GM18907 (cell line): Measurements from ENCODE around the gene C8G.
A peak's percentile ranks its signal among the peaks of the same experiment; 100 is the strongest.

Experiments
- ATAC-seq: cut with Tn5 transposase; IDR thresholded peaks from one replicate; pipeline ENCODE4 v1.9.1; 2021; ENCODE audit warnings: mild to moderate bottlenecking, moderate library complexity; ENCODE audit not compliant: unreplicated experiment

C8G gene

DNA sequence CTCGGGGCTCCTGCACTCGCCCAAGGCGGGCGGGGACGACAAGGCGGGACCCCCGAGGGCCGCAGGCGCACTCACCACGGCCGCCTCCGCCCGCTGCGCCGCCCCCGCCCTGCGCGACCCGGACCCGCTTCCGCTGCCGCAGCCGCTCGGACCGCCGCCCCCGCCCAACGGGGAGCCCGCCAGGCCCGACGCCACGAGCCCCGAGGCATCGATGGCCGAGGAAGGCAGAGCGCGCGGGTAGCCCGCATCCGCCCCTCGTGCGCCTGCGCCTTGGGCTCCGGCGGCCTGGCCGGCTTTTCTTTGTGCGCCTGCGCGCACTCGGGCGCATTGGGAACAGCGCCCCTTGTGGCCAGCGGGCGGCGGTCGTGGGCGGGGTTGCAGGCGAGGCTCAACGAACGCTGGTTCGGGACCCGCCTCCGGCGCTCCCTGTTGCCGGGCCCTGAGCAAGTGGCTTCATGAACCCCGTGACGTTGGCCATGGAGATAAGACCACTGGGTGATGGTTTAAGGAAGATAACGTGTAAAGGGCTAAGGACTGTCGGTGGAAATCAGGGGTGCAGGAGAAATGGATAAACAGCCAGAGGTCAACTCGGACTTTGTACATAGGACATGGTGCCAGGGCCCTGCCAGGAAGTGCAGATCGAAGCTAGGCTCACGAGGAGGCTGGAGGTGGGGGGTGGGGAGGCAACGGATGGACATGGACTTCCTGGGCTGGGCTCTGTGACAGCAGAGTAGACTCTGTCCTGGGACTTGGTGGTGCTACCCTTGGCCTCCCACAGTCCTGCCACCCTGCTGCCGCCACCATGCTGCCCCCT is at the start of gene C8G, which contains the start of gene FBXW5:
TSS of gene C8G (plus strand) at position 725 of the 814 bp plus-strand sequence. CDS start at position 803, 78 bp downstream.
TSS of gene FBXW5 (minus strand) at position 220 of the 814 bp plus-strand sequence. CDS start 655 bp downstream, outside the sequence.
- peak; percentile 70 for ATAC-seq

DNA sequence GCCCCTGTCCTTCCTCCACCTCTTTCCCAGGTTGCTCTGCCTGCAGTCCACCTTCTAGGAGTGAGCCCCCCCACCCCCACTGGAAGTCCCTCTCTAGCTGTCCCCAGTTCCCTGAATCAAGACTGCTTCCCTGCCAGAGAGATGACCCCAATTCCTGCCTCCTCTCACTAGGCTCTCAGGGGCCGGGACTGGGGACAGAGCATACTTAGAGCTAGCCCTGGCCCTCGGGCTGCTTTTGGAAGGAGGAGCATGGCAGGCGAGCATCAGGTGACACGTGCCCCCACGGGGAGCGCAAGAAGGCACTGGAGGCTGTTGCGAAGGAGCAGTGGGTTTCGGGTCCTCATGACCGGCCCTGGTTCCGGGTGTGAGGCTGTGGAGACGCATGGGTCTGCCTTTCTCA is 49.0 kb upstream of the C8G start:
- ATAC-seq: no peak

DNA sequence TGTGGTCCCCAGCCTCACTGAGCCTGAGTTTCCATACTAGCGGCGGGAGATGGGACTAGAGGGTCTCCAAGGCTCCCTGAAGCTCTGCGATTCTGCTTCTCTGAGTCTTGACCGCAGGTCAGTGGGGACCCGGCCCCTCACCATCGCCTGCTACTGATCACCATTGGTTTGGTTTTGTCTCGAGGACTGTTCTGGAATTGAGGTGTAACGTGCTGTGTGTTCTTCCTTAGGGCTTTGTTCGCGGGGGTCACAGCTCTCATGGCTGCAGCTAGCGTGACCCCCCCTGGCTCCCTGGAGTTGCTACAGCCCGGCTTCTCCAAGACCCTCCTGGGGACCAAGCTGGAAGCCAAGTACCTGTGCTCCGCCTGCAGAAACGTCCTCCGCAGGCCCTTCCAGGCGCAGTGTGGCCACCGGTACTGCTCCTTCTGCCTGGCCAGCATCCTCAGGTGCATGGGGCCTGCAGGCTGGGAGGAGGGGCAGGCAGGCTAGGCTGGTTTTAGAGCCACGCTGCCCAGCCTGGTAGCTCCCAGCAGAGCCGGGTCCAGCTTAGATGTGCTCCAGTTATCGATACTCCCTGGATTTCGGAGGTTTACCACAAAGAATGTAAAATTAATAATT is 46.5 kb upstream of the C8G start:
- ATAC-seq: no peak

DNA sequence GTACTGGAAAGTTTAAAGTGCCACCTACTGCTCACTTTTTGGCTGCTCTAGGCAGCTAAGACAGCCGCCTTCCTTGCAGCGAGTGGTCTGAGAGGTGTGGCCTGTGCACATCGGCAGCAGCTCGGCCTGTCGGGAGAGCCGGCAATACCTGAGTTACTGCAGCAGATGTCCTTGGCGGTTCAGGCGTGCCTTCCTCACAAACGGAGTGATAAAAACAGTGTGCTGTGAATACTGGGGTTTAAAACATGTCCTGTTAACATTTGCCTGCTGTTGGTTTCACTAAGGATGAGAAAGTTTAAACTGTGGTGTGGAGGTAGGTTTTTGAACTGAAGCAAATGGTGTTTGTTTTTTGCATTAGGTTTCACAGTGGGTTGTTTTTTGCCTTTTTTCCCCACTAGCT is 45.8 kb upstream of the C8G start:
- peak; percentile 28 for ATAC-seq

DNA sequence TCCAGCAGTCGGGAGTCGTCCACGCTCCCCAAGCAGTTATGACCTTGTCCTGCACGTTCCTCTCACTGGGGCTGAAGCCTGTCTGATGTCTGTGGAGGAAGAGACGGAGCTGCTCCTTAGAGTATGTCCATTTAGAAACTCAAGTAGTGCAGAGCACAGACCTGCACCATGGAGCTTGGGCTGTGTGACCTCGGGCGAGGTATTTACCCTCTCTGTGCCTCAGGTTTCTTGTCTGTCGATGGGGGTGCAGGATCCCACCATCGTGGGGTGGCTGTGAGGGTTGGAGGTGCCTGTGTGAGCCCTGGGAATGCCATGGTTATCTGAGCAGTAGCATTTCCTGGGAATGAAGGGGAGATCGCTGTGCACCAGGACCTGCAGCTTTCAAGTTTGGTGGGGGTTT is 44.5 kb upstream of the C8G start:
- ATAC-seq: no peak

DNA sequence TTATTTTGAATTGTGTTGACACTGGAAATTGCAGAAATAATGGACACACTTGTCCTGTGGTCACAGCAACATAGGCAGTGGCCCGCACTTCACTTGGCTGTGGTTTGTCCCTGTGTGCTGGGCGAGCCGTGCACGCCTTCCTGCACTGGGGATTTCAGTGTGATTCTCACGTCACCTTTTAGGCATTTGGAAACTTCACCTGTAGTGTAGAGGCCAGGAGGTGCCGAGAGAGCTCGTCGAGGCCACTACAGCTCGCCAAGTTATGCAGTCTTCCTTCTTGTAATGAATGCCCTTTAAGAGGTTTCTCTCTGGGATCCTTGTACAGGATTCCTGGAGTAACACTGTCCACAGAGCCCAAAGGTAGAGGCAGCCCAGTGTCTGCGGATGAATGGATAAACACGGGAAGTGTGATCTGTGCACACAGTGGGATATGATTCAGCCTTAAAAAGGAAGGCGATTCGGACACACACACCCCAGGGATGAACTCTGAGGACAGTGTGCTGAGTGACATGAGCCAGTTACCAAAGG is 44.0 kb upstream of the C8G start:
- ATAC-seq: no peak

DNA sequence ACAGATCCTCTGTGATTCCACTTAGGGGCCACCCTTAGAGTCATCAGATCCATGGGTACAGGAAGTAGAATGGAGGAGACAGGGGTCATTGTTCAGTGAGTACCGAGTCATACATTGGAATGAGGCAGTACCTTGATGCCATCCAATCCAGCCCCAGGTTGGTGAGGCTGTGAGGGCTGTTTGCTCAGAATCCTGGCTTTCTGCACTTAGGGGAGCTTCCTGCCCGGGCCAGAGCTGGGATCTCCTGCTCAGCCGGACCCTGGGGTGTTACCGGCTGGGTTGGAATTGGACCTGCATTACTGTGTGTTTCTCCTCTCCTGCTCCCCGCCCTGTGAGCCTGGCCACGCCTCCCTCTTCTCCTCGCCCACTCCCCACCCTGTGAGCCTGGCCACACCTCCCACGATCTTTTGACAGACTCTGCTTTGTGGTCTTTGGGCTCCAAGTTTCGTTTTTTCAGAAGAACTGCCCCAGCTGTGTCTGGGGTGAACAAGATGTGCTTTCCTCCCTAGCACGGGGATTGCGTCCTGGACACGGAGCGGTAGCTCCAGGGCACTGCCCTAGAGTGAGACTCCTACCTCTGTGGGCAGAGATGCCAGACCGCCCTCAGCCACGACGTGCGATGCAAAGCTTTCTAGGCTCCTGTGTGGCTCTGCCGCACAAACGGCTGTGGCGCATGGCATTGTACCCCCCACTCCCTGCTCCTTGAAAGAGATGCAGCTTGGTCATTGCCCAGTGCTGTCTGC is 43.4 kb upstream of the C8G start:
- peak; percentile 59 for ATAC-seq

DNA sequence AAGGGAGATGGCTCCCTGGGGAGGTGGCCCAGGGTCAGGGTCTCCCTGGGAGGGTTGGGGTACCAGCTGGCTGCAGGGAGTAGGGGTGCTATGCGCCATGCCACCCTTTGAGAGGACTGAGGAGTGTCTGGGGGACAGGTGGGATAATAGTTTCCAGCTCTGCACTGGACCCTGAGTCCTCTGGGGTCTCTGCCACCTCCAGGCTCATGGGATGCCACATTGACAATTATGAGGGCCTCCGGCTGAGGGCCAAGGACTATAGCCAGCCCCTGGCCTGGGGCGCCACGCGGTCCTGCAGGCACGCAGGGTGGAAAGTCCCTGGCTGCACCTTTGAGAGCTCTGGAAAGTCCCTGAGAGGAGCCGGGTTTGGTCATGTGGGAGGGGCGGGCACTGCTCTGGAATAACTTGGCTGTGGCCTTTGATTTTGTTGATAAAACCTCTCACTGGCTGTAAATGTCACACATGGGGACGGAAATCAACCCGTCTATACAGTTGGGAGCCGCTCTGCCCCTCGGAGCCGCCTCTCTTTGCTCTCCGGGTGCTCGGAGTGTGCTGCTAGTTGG is 42.7 kb upstream of the C8G start:
- peak; percentile 68 for ATAC-seq

DNA sequence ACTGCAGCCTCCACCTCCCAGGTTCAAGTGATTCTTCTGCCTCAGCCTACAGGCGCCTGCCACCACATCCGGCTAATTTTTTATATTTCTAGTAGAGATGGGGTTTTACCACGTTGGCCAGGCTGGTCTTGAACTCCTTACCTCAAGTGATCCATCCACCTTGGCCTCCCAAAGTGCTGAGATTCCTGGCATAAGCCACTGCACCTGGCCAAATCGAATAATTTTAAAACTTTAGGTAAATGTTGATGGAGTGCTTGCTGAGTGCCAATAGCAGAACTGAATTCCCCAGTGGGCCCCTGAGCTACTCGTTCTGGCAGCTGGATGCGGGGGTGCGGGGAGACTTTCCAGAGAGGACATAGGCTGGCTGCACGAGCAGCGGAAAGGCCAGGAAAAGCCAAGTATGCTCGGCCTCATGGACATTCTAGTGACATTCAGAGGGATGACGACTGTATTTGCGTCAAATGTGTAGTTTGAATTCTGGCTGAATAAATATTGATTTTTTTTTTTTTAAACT is 41.9 kb upstream of the C8G start:
- no peak for ATAC-seq

DNA sequence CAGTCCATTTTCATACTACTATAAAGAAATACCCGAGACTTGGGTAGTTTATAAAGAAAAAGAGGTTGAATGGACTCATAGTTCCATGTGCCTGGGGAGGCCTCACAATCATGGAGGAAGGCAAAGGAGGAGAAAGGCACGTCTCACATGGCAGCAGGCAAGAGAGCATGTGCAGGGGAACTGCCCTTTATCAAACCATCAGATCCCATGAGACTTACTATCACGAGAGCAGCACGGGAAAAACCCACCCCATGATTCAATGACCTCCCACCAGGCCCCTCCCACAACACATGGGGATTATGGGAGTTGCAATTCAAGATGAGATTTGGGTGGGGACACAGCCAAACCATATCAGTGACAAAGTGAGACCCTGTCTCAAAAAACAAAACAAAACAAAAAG is 38.8 kb upstream of the C8G start:
- ATAC-seq: no peak

DNA sequence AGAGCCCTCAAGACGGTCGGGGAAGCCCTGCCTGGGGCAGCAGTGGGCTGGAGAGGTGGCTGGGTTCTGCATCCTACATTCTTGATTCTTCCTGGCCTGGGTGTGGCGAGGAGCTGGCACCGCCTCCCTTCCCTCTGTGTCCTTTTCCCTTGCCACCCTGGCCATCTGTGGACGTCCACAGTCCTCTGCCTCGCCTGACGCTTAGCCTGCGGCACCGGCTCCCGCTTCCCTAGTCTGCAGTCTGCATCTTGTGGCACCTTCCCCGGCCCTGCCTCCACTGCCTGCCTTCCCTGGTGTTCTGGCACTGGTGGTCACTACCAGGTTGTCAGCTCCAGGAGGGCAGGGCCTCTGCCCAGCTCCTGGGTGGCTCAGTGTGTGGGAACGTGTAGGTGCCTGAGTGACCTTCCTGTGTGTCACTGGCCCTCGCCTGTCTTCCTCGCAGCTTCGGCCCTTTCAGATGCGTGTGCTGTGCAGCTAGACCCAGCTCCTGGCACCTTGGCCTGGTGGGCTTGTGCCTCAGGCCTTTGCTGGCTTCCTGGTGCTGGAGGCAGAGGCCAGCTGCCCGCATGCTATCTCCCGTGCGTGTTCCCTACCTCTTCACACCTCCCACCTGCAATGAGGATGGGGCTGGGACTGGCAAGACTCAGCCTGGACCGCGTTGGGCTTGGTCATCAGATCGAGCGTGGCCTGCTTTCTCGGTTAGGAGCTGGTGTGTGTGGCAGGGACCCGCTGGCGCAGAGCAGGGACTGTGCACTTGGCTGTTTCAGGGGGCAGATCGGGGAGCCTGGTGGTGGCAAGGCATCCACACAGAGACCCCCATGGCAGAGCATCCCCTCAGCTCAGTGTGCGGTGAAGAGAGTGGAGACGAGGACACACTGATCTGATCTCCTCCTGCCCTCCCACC is 37.8 kb upstream of the C8G start:
- ATAC-seq: no peak

DNA sequence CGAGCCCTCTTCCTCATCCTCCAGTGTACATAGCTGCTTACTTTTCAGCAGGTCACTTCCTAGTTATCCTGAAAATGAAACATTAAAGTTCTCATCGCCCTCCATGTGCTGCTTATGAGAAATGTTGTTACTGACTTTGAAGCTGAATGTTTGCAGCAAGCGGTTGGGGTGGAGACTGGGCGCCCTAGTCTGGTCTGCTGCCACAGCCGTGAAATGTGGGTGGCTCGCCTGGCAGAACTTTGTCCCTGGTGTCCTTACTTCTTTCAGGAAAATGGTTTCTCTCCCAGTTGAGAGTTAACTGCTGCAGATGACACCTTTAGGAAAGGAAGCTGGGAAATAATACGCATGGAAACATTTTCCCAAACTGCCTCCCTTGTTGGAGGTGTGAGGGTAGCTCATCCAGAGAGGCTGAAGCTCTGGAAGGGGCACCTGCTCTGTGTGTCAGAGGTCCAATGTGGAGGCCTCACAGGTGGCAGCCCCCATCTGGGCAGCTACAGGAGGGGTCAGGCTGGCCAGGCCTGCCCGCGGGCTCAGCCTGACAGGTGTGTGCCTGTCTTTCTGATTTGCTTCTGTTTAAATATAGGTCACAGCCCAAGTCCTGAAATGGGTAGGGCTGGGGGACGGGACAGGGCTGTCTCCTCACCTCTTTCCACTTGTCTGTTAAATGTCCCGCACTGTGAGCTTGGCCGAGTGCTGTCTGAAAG is 34.7 kb upstream of the C8G start:
- ATAC-seq: no peak

DNA sequence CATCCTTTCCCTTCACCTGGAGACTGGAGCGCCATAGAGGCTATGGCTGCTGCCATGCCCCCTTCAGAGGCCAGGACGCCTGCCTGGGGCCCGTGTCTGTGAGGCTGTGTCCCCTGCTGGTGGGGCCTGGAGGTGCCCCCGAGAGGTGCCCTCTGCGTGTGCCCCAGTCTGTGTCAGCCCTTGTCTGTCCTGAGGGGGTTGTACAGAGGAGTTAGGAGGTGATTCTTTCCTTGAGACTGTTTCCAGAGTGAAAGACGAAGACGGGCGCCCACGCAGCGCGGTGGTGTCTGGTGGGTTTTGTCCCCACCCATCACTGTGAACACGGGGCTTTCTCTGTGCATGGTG is 34.2 kb upstream of the C8G start:
- ATAC-seq: no peak

DNA sequence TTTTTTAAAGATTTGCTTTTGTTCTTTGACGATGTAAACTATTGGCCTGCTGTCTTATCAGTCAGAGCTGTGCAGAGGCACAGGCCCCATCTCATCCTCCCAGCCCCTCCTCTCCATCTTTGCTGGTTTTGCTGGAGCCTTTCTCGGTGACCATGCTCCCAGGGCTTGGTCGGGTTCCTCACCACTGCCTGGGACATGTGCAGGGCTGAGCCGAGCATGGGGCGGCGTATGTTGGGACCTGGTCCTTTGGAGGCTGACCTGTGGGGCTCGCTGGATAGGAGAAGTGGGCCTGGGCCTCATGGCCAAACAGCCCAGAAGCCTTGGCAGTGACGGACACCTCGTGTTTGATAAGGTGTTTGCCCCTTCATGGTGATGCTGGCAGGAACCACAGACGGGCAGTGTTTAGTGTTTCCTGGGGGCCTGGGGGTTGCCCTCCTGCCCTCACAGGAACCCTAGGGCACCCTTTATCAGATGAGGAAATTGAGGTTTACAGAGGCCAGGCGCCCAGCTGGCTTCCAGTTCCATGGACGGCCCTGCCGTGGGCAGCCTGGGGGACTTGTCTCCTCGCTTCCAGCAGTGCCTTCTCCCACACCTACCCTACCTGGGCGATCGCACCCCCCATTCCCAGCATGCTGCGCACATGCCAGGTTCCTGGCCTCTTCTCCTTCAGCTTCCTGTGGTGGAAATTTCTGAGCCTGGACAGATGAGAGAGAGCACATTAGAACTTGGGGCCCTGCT is 31.2 kb upstream of the C8G start:
- no peak for ATAC-seq

DNA sequence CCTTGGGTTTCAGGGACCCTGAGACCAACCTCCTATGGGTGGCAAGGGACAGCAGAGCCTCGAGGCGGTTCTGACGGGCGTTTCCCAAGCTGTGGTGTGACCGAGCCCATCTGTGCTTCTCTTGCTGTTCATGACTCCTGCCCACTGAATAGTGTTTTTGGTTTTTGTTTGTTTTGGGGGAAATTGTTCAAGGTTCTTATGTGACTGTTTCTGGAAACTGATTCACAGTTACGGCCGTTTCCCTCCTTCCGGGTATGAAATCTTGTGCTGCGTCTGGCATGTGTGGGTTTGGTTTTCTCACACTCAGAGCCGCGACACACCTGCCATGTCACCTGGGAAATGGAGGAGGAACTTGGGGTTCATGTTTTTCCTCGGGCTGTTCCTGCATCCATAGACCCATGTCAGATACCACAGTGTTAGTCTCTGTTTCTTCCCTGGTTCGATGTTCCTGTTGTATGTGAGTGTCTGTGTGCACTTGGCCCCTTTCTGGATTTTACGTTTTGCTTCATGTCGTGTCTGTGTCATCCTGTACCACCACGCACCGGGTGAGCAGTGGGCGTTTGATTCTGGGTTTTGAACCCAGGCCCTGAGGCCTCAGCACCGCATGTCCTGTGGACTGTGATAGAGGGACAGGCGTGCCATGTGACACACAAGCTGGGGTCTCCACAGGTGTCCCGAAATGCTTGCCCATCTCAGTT is 29.3 kb upstream of the C8G start:
- ATAC-seq: no peak

DNA sequence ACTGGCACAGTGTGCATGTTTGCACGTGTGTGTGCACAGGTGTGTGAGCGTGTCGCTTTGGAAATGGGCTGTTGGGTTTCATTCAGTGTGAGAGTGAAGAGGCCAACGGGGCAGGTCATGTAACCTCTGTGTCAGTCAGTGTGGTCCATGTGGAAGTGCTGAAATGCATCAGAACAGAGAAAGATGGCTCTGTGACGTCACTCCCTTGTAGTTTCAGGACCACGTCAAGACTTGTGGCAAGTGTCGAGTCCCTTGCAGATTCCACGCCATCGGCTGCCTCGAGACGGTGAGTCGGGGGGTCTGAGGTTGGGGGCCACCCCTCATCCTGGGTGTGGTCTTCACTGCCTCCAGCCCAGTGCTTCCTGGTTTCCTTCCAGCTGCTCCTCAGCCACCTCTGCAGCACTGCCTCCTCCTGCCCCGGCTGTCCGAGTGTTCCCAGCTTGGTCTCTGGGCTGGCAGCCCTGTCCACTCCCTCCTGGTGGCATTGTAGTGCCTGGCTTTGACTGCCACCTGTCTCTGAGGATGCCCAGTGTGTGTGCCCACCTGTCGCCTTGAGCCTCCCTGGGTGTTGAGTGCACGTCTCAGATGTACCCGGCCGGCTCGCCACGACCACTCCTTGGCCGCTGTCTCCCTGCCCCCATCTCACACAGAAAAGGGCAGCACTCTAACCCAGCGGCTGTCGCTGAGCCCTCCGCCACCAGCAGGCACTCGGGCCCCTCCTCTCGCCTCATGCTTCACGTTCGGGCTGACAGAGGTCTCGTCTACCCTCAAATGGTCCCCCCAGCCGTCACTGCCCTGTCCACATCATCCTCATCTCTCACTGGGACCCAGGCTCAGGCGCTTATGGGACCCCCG is 28.5 kb upstream of the C8G start:
- no peak for ATAC-seq

DNA sequence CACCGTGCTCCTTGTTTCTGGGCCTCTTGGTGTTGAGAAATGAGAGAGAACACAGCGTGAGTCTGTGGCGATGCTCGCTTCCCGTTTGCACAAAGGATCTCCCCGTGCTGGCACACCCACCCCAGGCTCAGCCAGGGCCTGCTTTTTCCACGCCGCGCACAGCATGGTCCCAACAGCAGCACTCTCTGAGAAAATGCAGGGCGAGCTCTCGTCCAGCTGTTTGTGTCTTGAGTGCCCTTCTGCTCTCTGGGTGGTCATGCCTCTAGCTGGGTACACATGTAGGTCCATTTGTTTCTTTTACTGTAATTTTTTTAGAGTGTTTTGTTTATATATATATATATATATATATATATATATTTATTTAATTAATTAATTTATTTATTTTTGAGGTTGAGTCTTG is 27.1 kb upstream of the C8G start:
- no peak for ATAC-seq
